ENCODE measurements around the gene SLC27A1.
A peak's percentile ranks its signal among the peaks of the same experiment; 100 is the strongest.
"Not testable (repeated sequence)": the region's sequence is repeated elsewhere in the genome, so short reads cannot be mapped to it uniquely, and the experiment has no call there.

The SLC27A1 gene

DNA sequence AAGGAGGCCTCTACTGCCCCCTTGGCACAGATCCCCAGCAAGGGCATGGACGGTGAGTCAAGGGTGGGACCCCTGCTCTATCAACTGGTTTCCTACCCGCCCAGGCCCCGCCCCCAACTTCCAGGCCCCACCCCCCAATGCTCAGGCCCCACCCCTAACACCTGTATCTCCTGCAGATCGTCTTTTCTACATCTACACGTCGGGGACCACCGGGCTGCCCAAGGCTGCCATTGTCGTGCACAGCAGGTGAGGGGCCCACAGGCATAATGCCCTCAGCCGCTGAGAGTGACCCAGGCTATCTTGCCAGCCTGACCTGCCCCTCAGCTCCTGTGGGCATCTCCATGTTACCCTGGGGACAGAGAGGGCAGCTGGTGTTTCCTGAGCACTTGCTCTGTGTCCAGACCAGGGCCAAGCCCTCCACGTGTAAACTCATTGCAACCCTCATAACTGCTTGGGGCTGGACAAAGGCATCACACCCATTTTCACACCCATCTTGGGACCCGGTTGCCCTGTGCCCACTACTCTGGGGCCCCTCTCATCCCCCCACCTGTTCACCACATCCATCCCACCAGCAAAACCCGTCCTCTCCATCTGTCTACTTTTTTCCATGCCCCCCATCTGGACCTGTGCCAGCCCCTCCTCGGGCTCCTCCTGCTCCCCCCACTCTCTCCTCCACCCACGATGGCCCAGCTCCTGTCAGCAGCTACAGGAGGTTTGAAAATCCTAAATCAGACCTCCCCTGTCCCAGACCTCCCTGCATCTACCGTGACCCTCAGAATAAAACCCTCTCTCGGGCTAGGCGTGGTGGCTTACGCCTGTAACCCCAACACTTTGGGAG, 17.2 kb downstream of the SLC27A1 start:
- no peak for DNase-seq

DNA sequence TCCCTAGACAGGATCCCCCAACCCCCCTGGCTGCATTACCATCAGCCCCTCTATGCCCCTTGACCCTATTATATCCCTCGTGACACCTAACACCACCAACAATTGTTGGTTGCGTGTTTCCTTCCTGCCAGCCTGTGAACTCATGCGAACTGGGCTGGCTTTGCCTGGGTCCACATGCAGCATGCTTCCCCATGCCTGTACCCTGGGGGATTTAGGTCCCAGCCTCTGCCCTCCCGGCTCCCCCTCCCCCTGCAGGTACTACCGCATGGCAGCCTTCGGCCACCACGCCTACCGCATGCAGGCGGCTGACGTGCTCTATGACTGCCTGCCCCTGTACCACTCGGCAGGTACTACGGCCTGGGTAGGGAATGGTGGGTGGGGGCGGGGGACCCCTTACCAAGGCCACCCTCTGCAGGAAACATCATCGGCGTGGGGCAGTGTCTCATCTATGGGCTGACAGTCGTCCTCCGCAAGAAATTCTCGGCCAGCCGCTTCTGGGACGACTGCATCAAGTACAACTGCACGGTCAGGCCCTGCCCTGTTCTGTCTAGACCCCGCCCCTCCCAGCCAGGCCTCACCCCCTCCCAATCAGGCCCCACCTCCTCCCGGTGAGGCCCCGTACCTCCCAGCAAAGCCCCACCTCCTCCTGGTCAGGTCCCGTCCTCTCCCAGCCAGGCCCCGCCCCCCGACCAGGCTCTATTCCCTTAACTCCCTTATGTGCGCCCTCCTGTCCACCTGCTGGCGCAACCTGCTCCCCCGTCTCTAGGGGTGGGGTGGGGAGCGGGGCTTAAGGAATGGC, 18.5 kb downstream of the SLC27A1 start:
- DNase-seq: no peak

DNA sequence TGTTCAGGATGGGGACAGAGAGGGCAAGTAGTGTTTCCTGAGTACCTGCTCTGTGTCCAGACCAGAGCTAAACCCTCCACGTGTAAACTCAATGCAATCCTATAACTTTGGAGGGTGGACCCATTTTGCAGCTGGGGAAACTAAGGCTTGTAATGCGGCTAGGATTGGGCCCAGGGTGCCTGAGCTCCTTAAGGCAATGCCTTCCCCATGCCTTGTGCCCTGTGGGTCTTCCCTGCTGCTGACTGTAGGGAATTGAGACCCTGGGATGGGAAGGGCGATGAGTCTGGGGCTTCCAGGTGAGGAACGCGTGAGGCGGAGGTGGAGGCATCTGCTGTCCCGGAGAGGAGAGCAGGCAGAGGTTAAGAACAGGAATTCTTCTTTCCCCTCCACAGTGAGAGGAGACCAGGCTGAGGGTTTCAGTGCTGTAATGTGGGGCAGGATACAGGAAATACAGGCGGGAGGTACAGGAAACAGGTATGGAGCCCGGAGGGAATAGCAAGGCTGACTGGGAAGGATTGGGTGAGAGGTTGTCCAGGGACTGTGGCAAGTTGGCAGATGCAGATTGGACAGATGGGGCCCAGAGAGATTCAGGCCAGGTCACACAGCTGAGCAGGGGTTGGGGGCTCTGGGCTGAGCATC, 19.2 kb downstream of the SLC27A1 start:
- no peak for DNase-seq

DNA sequence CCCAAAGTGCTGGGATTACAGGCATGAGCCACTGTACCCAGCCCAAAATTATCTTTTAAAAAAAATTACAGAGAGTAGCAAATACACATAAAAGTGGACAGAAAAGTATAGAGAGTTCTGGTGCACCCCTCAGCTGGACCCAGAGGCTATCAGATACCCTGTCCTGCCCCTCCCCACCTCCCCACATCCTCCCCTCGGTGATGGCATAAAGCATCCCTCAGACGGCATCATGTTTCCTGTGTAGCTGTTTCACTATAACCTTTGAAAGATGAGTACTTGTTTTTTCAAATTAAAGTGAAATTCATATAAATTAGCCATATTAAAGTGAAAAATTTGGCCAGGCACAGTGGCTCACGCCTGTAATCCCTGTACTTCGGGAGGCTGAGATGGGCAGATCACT, 20.1 kb downstream of the SLC27A1 start:
- no peak for DNase-seq

- no peak for DNase-seq
Observed at GRCh38 chr19:17491287-17491686, 21.0 kb downstream of the SLC27A1 start.

GRCh38 chr19:17495639-17496296, 25.4 kb downstream of the SLC27A1 start:
- no peak for DNase-seq

DNA sequence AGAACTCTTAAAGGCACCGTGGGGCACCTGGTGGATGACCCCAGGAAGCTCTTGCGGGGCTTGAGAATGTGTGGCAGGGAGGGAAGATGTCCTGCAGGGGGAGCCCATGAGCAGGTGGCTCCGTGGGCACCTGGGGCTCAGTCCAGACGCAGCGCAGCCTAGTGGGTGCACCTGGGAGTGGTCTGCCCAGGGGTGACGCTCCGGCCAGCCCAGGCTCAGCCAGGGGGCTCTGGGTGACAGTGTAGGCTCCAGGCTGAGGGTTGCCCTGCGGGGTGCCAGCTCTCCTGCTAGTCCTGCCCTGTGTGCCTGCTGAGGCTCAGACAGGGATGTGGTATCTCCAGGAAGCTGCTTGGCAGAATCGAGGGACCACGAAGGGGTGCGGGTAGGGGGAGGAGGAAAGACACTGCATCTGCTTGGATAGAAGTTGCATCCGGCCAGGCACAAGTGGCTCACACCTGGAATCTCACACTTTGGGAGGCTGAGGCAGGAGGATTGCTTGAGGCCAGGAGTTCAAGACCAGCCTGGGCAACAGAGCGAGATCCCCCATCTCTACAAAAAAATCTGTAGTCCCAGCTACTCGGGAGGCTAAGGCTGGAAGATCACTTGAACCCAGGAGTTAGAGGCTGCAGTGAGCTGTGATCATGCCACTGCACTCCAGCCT, 26.1 kb downstream of the SLC27A1 start:
- peak; percentile 50 for DNase-seq

DNA sequence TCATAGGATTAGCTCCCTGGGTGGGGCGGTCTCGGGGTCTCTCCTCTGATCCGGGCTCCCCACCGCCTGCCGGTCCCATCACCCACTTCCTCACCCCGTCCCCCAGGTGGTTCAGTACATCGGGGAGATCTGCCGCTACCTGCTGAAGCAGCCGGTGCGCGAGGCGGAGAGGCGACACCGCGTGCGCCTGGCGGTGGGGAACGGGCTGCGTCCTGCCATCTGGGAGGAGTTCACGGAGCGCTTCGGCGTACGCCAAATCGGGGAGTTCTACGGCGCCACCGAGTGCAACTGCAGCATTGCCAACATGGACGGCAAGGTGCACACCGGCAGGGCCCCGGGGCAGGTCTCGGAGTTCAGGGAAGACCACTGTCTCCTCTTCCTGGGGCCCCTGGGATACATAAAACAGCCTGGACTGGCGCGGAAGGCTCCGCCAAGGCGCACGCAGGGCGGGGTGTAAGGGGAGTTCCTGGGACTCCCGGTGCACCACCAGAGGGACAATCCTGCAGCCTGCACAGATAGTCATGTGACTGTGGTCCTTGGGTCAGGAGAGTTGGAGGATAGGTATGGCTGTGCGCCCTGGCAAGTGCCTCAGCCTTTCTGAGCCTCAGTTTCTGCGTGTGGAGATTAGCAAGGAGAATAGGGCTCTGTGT, 26.9 kb downstream of the SLC27A1 start:
- no peak for DNase-seq

GRCh38 chr19:17499025-17499424, 28.7 kb downstream of the SLC27A1 start:
- DNase-seq: not testable (repeated sequence)

GRCh38 chr19:17499648-17500446, 29.5 kb downstream of the SLC27A1 start:
- peak; percentile 12 for DNase-seq

DNA sequence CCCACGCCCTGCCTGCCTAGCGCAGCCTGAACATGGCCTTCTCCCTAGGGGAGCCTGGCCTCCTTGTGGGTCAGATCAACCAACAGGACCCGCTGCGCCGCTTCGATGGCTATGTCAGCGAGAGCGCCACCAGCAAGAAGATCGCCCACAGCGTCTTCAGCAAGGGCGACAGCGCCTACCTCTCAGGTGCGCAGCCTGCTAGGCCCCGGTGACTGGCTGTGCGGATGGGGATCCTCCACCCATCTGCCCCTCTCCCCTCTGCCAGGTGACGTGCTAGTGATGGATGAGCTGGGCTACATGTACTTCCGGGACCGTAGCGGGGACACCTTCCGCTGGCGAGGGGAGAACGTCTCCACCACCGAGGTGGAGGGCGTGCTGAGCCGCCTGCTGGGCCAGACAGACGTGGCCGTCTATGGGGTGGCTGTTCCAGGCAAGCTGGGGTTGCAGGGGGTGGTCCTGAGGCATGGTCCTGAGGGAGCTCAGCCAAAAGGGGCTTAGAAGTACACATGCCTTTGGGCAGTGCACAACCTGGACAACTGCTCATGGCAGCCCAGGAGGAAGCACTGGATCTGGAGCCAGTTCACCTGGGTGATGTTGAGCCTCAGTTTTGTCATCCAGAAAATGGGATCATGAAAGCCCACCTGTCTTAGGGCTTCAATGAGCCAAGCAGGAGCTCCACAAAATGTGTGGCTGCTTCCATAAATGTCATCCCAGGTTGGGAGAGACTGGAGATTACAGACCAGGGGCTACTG, 30.3 kb downstream of the SLC27A1 start:
- no peak for DNase-seq

DNA sequence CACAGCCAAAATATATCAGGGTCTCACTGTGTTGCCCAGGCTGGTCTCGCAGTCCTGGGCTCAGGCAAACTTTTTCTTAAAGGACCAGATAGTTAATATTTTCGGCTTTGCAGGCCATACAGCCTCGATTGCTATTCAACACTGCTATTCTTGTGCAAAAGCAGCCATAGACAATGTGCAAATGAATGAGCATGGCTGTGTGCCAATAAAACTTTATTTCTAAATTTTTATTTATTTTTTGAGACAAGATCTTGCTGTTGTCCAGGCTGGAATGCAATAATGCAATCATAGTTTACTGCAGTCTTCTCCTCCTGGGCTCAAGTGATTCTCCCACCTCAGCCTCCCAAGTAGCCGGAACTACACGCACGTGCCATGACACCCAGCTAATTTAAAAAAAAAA, 32.9 kb downstream of the SLC27A1 start:
- no peak for DNase-seq

- no peak for DNase-seq
Observed at GRCh38 chr19:17504030-17504429, 33.7 kb downstream of the SLC27A1 start.

DNA sequence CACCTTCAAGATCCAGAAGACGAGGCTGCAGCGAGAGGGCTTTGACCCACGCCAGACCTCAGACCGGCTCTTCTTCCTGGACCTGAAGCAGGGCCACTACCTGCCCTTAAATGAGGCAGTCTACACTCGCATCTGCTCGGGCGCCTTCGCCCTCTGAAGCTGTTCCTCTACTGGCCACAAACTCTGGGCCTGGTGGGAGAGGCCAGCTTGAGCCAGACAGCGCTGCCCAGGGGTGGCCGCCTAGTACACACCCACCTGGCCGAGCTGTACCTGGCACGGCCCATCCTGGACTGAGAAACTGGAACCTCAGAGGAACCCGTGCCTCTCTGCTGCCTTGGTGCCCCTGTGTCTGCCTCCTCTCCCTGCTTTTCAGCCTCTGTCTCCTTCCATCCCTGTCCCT, 34.1 kb downstream of the SLC27A1 start:
- no peak for DNase-seq

- no peak for DNase-seq
Observed at GRCh38 chr19:17505223-17505622, 34.9 kb downstream of the SLC27A1 start.

DNA sequence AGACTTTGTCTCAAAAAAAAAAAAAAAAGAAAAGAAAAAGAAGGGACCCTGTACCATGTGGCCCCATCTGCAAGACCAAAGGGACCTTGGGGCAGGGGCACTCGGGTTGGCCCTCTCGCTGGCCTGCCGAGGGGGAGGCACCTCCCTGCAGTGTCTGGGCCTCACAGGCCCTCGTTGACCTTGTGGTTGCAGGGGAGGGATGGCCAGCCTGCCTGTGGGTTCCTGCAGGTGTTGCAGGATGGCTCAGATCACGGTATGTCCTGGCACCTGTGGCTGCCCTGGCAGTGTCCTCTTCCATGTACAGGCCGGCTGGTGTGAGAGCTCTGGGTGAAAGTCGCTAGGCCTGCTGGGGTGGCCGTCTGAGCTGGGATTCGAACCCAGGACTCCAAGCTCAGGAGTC, 36.4 kb downstream of the SLC27A1 start:
- no peak for DNase-seq

- not testable (repeated sequence) for DNase-seq
Observed at GRCh38 chr19:17508558-17508933, 38.2 kb downstream of the SLC27A1 start.

- no peak for DNase-seq
Observed at GRCh38 chr19:17510220-17510993, 40.1 kb downstream of the SLC27A1 start.

DNA sequence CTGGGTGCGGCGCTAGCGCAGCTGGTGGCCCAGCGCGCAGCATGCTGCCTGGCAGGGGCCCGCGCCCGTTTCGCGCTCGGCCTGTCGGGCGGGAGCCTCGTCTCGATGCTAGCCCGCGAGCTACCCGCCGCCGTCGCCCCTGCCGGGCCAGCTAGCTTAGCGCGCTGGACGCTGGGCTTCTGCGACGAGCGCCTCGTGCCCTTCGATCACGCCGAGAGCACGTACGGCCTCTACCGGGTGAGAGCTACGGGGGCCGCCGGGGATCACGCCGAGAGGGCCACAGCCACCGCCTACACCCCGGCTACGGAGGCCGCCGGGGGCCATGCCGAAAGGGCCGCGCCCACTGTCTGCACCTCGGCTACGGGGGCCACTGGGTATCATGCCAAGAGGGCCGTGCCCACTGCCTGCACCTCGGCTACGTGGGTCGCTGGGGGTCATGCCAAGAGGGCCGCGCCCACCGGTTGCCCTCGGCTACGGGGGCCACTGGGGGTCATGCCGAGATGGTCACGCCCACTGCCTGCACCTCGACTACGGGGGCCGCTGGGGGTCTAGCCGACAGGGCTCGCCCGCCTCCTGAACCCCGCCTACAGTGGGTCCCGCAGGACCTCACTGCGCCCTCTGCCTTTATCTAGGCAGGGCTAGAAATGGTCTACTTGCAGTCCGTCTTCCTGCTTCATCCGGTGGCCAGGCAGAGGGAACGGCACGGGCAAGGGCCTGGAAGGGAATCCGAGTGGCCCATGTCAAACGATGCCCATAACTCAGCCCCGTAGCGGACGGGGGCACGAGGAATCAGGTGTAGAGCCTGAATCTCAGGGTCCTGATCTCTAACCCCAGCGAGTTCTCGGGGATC, 41.6 kb downstream of the SLC27A1 start:
- DNase-seq: peak; percentile 64
